HepG2 (cell line): ENCODE measurements around the gene HMHB1. TPM values are rescaled to one million over a fixed set of nuclear protein-coding genes. Genes with fewer than 3 reads are reported as not detected.

ENCODE experiments used
- ATAC-seq: fragments of 200-7000 bp; cut with Tn5 transposase; 3 replicates; pipeline ENCODE4 v1.9.1; 2020; ENCODE audit warnings: mild to moderate bottlenecking, moderate library complexity
- BruUV-seq: library from RNA; stranded (reverse); fragments of 400-500 nt; replicated peaks from 2 replicates; lab custom pipeline; 2021; lab: Mats Ljungman, UMichigan
- CTCF ChIA-PET: fragments of 300-600 bp; formaldehyde crosslinking; extraction: SDS; loops from one replicate; lab custom pipeline; 2021; ENCODE audit warnings: low total read pairs, inconsistent platforms, low intra/inter-chr PET ratio; lab: Yijun Ruan, JAX
- POLR2A ChIA-PET: fragments of 350-600 bp; sonication (Branson Sonifier 250); formaldehyde crosslinking; loops from one replicate; lab custom pipeline; 2020; ENCODE audit warnings: antibody characterized with exemption, inconsistent platforms; lab: Yijun Ruan, JAX
- DNase-seq: peaks from one replicate; pipeline ENCODE4 v3.0.0-alpha.2; 2015; ENCODE audit warnings: low spot score
- FAIRE-seq: peaks from 3 replicates; lab custom pipeline; 2011; peaks lifted over from hg19 to GRCh38; lab: Jason Lieb, UNC
- H2AFZ ChIP-seq: one replicate; pipeline ENCODE4 v1.6.1; 2011; ENCODE audit warnings: low read length, inconsistent platforms
- H3K27ac ChIP-seq: fragments of 300-600 bp; 3 replicates; pipeline ENCODE4 v1.8.0; 2011; ENCODE audit warnings: mixed run types, mild to moderate bottlenecking, mixed read lengths, low read length, inconsistent platforms; ENCODE audit not compliant: insufficient read depth; ENCODE audit errors: extremely low read length
- H3K27me3 ChIP-seq, 2 experiments: fragments of 200-600 bp in 1 of 2; 2 replicates in 1 of 2; 3 replicates in 1 of 2; pipeline versions ENCODE4 v1.6.0 to v1.8.0; 2011; ENCODE audit warnings: low read length in 2 of 2, mild to moderate bottlenecking in 2 of 2, moderate library complexity in 2 of 2, inconsistent platforms in 1 of 2; ENCODE audit not compliant: insufficient read depth in 2 of 2, control insufficient read depth in 1 of 2
- H3K36me3 ChIP-seq, 2 experiments: fragments of 200-600 bp in 1 of 2; replicated peaks in 1 of 2; 2 replicates in 1 of 2; 3 replicates in 1 of 2; pipeline versions ENCODE4 v1.5.1 to v1.8.0; 2011; ENCODE audit warnings: low read length in 2 of 2, inconsistent platforms in 1 of 2; ENCODE audit not compliant: insufficient read depth in 2 of 2, control insufficient read depth in 1 of 2
- H3K4me1 ChIP-seq: 2 replicates; pipeline ENCODE4 v1.5.1; 2012; ENCODE audit warnings: low read length, inconsistent platforms; ENCODE audit not compliant: insufficient read depth
- H3K4me2 ChIP-seq: 2 replicates; pipeline ENCODE4 v1.6.0; 2011; ENCODE audit warnings: low read depth, low read length, inconsistent platforms
- H3K4me3 ChIP-seq, 3 experiments: fragments of 200-600 bp in 1 of 3; sonication (generic), shearing (Covaris generic) in 1 of 3; replicated peaks in 1 of 3; 2 replicates each; pipeline ENCODE4 v1.5.1; 2011 to 2016; ENCODE audit warnings: low read length in 3 of 3, inconsistent platforms in 2 of 3, low read depth in 2 of 3, mild to moderate bottlenecking in 2 of 3, control low read depth in 1 of 3, mixed read lengths in 1 of 3; ENCODE audit not compliant: insufficient read depth in 1 of 3
- H3K79me2 ChIP-seq: one replicate; pipeline ENCODE4 v1.6.1; 2011; ENCODE audit warnings: low read length, inconsistent platforms; ENCODE audit not compliant: insufficient read depth
- H3K9ac ChIP-seq: 2 replicates; pipeline ENCODE4 v1.6.0; 2011; ENCODE audit warnings: mild to moderate bottlenecking, low read depth, low read length, inconsistent platforms; ENCODE audit not compliant: insufficient read depth
- H3K9me3 ChIP-seq: 2 replicates; pipeline ENCODE4 v1.5.1; 2012; ENCODE audit warnings: mild to moderate bottlenecking, low read length
- H4K20me1 ChIP-seq: 2 replicates; pipeline ENCODE4 v1.6.0; 2011; ENCODE audit warnings: inconsistent platforms, mild to moderate bottlenecking, low read length, moderate library complexity; ENCODE audit not compliant: insufficient read depth
- CBX2 ChIP-seq, 2 experiments: fragments of 200-600 bp in 1 of 2; sonication (generic); formaldehyde crosslinking in 1 of 2; IDR thresholded peaks; 2 replicates each; pipeline versions ENCODE4 v1.7.0 to v1.8.1; 2018 to 2022; ENCODE audit warnings: low read depth in 2 of 2, low read length in 1 of 2, mild to moderate bottlenecking in 1 of 2, missing genetic modification reagents in 1 of 2
- KAT2B ChIP-seq: fragments of 150-350 bp; IDR thresholded peaks from 2 replicates; pipeline ENCODE4 v1.6.1; 2014; ENCODE audit warnings: low read depth, low read length, borderline replicate concordance
- KLF6 ChIP-seq: IDR thresholded peaks from 2 replicates; pipeline ENCODE4 v1.8.0; 2016; ENCODE audit warnings: missing biosample characterization, missing genetic modification reagents
- MATR3 ChIP-seq: sonication (generic); formaldehyde crosslinking; IDR thresholded peaks from 2 replicates; pipeline ENCODE4 v1.4.0; 2020; ENCODE audit warnings: missing genetic modification reagents
- MEF2D ChIP-seq: sonication (generic); formaldehyde crosslinking; IDR thresholded peaks from 2 replicates; pipeline ENCODE4 v1.5.1; 2020; ENCODE audit warnings: mild to moderate bottlenecking, missing genetic modification reagents
- ONECUT2 ChIP-seq: sonication (generic); formaldehyde crosslinking; IDR thresholded peaks from 2 replicates; pipeline ENCODE4 v1.4.0; 2020; ENCODE audit warnings: missing genetic modification reagents
- SIN3A ChIP-seq: IDR thresholded peaks from 2 replicates; pipeline ENCODE4 v1.6.1; 2011; ENCODE audit warnings: low read depth, mild to moderate bottlenecking, control low read depth, low read length, borderline replicate concordance
- ZFP36 ChIP-seq: fragments of 150-350 bp; IDR thresholded peaks from 2 replicates; pipeline ENCODE4 v1.6.1; 2018; ENCODE audit warnings: borderline replicate concordance, low read length, low read depth; ENCODE audit not compliant: partially characterized antibody
- ZNF12 ChIP-seq: sonication (generic); formaldehyde crosslinking; IDR thresholded peaks from 2 replicates; pipeline ENCODE4 v1.5.0; 2020; ENCODE audit warnings: missing genetic modification reagents
- ZNF790 ChIP-seq: sonication (generic); formaldehyde crosslinking; IDR thresholded peaks from 2 replicates; pipeline ENCODE4 v1.8.0; 2022; ENCODE audit warnings: missing genetic modification reagents, mild to moderate bottlenecking, borderline replicate concordance
- WGBS: methylation state at CpG from one replicate; pipeline ENCODE4 v1.1.6; 2017; ENCODE audit warnings: low lambda C conversion rate; 5-methylcytosine and 5-hydroxymethylcytosine counted together
- in situ Hi-C: cut with HindIII; loops from 2 replicates; pipeline ENCODE4 v1.10.0; 2017; ENCODE audit warnings: low pct_unique_long_range_greater_than_20kb; ENCODE audit not compliant: extremely low pct_ligation_motif_present
- intact Hi-C: fragments of 100-400 bp; cut with micrococcal nuclease; formaldehyde crosslinking; loops from one replicate; pipeline ENCODE4 v1.10.0; 2022; ENCODE audit not compliant: unreplicated experiment
- polyA plus RNA-seq, 8 experiments: library from polyadenylated mRNA; depleted of rRNA in 3 of 8; stranded (reverse) in 7 of 8; unstranded in 1 of 8; fragments of >200 nt; fragmentation: Illumina TruSeq in 4 of 8; extraction: Trizol in 4 of 8; gene quantifications; 2 replicates each; pipeline versions ENCODE4 v1.2.1 to v1.2.3, GENCODE V29; 2011 to 2016; ENCODE audit warnings: low read depth in 4 of 8, missing spikeins in 1 of 8, mixed read lengths in 1 of 8; ENCODE audit not compliant: insufficient read depth in 1 of 8
- total RNA-seq, 5 experiments: library from RNA; depleted of rRNA; stranded (reverse); fragments of >200 nt; fragmentation: Illumina TruSeq; extraction: Trizol; gene quantifications; 2 replicates each; pipeline ENCODE4 v1.2.3, GENCODE V29; 2016; ENCODE audit warnings: low read depth in 1 of 5
- TF ChIP-seq, protein P1 (sequence below): sonication (generic); formaldehyde crosslinking; IDR thresholded peaks from 2 replicates; pipeline ENCODE4 v1.9.0; 2021; ENCODE audit warnings: missing genetic modification reagents, borderline replicate concordance
- TF ChIP-seq, protein P2 (sequence below): sonication (generic); formaldehyde crosslinking; IDR thresholded peaks from 2 replicates; pipeline ENCODE4 v1.9.0; 2021; ENCODE audit warnings: missing genetic modification reagents, mild to moderate bottlenecking, borderline replicate concordance
- TF ChIP-seq, protein P3 (sequence below): sonication (generic); formaldehyde crosslinking; IDR thresholded peaks from 2 replicates; pipeline ENCODE4 v1.4.0; 2020; ENCODE audit warnings: mild to moderate bottlenecking, missing genetic modification reagents
- TF ChIP-seq, protein P4 (sequence below): sonication (generic); formaldehyde crosslinking; IDR thresholded peaks from 2 replicates; pipeline ENCODE4 v1.4.0; 2020; ENCODE audit warnings: missing genetic modification reagents

The HMHB1 gene
- total and polyA plus RNA-seq, 2 of the 13 experiments (the other 11 are each of a cell fraction or from before 2014, with no cell fraction given) = not detected

DNA sequence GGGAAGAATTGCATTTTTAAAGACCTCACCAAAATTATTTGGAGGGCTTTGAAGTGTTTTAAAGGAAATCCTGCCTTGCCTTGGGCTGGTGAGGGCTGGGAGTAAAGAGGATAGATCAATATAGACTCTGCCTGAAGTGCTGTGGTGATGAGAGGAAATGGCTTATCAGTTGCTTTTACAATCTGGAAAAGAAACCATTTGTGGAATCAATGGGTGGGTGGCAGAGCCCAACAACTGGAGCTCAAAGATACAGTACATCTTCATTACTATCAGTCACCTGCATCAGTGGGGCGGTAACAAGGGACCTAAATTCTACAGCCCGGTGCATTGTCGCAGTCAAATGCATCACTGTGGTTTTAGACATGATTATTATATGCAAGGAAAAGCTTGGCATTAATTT is 41.5 kb upstream of the HMHB1 start (continued):
- TF ChIP-seq, protein P1, sequence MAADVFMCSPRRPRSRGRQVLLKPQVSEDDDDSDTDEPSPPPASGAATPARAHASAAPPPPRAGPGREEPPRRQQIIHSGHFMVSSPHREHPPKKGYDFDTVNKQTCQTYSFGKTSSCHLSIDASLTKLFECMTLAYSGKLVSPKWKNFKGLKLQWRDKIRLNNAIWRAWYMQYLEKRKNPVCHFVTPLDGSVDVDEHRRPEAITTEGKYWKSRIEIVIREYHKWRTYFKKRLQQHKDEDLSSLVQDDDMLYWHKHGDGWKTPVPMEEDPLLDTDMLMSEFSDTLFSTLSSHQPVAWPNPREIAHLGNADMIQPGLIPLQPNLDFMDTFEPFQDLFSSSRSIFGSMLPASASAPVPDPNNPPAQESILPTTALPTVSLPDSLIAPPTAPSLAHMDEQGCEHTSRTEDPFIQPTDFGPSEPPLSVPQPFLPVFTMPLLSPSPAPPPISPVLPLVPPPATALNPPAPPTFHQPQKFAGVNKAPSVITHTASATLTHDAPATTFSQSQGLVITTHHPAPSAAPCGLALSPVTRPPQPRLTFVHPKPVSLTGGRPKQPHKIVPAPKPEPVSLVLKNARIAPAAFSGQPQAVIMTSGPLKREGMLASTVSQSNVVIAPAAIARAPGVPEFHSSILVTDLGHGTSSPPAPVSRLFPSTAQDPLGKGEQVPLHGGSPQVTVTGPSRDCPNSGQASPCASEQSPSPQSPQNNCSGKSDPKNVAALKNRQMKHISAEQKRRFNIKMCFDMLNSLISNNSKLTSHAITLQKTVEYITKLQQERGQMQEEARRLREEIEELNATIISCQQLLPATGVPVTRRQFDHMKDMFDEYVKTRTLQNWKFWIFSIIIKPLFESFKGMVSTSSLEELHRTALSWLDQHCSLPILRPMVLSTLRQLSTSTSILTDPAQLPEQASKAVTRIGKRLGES (CRISPR knock-in tag) = no peak

DNA sequence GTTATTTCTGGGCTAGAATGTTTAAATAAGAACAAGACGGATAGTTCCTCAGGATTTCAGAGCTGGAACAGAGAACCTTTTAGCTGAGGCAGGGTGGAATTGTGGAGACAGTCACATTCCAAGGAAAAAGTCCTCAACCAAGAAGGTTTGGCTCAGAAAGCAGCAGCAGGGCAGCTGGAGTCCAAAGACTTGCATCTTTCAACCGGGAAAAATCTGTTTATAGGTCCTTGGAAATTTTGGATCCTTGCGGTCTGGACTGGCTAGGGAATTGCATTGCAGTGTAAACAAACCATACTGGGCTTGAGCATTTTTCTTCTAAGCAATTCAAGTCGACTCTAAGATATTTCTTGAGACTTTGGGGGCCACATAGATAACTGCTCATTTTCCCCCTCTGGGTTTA is 40.8 kb upstream of the HMHB1 start:
- Histone ChIP-seq H3K36me3 (no peaks in the 10 kb centered on the region), H3K4me3 (no peak overlapping the region), H2AFZ (no peak overlapping the region), H3K4me1 (no peaks in the 10 kb centered on the region), H3K27ac (no peak overlapping the region), H3K27me3 (no peaks in the 10 kb centered on the region; a peak in 1 of 5 replicates), H3K79me2 (no peaks in the 10 kb centered on the region), H3K9me3 (no peaks in the 10 kb centered on the region), H3K4me2 (no peak overlapping the region), H4K20me1 (no peaks in the 10 kb centered on the region), H3K9ac (no peak overlapping the region)
- CTCF ChIA-PET = no interaction called here
- no TSS peak for BruUV-seq
- FAIRE-seq (no peak), DNase-seq (no peak), ATAC-seq (no peak)
- intact Hi-C loops (no loop called here), in situ Hi-C loops (no loop called here)
- POLR2A ChIA-PET = no interaction called here
- WGBS = 7% methylated on average over 4 of the region's 4 CpGs
- TF ChIP-seq, protein P2, sequence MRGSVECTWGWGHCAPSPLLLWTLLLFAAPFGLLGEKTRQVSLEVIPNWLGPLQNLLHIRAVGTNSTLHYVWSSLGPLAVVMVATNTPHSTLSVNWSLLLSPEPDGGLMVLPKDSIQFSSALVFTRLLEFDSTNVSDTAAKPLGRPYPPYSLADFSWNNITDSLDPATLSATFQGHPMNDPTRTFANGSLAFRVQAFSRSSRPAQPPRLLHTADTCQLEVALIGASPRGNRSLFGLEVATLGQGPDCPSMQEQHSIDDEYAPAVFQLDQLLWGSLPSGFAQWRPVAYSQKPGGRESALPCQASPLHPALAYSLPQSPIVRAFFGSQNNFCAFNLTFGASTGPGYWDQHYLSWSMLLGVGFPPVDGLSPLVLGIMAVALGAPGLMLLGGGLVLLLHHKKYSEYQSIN = no peak
- TF ChIP-seq, protein P3, sequence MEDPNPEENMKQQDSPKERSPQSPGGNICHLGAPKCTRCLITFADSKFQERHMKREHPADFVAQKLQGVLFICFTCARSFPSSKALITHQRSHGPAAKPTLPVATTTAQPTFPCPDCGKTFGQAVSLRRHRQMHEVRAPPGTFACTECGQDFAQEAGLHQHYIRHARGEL (CRISPR knock-in tag) = no peak
- TF ChIP-seq, protein P4, sequence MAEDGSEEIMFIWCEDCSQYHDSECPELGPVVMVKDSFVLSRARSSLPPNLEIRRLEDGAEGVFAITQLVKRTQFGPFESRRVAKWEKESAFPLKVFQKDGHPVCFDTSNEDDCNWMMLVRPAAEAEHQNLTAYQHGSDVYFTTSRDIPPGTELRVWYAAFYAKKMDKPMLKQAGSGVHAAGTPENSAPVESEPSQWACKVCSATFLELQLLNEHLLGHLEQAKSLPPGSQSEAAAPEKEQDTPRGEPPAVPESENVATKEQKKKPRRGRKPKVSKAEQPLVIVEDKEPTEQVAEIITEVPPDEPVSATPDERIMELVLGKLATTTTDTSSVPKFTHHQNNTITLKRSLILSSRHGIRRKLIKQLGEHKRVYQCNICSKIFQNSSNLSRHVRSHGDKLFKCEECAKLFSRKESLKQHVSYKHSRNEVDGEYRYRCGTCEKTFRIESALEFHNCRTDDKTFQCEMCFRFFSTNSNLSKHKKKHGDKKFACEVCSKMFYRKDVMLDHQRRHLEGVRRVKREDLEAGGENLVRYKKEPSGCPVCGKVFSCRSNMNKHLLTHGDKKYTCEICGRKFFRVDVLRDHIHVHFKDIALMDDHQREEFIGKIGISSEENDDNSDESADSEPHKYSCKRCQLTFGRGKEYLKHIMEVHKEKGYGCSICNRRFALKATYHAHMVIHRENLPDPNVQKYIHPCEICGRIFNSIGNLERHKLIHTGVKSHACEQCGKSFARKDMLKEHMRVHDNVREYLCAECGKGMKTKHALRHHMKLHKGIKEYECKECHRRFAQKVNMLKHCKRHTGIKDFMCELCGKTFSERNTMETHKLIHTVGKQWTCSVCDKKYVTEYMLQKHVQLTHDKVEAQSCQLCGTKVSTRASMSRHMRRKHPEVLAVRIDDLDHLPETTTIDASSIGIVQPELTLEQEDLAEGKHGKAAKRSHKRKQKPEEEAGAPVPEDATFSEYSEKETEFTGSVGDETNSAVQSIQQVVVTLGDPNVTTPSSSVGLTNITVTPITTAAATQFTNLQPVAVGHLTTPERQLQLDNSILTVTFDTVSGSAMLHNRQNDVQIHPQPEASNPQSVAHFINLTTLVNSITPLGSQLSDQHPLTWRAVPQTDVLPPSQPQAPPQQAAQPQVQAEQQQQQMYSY (CRISPR knock-in tag) = no peak
- no peak for TF ChIP-seq ONECUT2 (CRISPR knock-in tag)
- no peak for TF ChIP-seq MEF2D
- TF ChIP-seq MATR3 (CRISPR knock-in tag) = no peak
- TF ChIP-seq ZNF12 (CRISPR knock-in tag) = no peak
- no peak for TF ChIP-seq SIN3A
- TF ChIP-seq ZFP36 = no peak
- no peak for TF ChIP-seq KLF6 (CRISPR knock-in tag)
- no peak for TF ChIP-seq CBX2 (IDR thresholded peaks at IDR 0.05; ENCODE audit: low read depth, low read length)
- TF ChIP-seq CBX2 (CRISPR knock-in tag; IDR thresholded peaks at IDR 0.05; ENCODE audit: low read depth) = no peak
- TF ChIP-seq KAT2B = no peak
- TF ChIP-seq ZNF790 (CRISPR knock-in tag) = no peak
